Measurements from ENCODE around the gene C22orf15.

The C22orf15 gene

GRCh38 chr22:23775779-23776375, 13.1 kb downstream of the C22orf15 start:
- H3K9me3 ChIP-seq (ENCODE audit: control insufficient read depth, low read length): no peaks in the 10 kb centered on the region
- no peak overlapping the region for H3K4me3 ChIP-seq (ENCODE audit: low read length)
- H3K4me1 ChIP-seq (ENCODE audit: control insufficient read depth, insufficient read depth, low read length): peaks cover 16% of the 10 kb centered on the region
- H3K27me3 ChIP-seq (replicated peaks; ENCODE audit: control insufficient read depth, insufficient read depth, low read length): no peaks in the 10 kb centered on the region
- DNase-seq (ENCODE audit: low read depth): no peak
- H3K9ac ChIP-seq (ENCODE audit: low read length): no peak overlapping the region
- no peaks in the 10 kb centered on the region for H3K36me3 ChIP-seq (ENCODE audit: control insufficient read depth, insufficient read depth, low read length, severe bottlenecking)

- no peak for DNase-seq (ENCODE audit: low read depth)
- H3K9me3 ChIP-seq (ENCODE audit: control insufficient read depth, low read length): no peaks in the 10 kb centered on the region
- no peak overlapping the region for H3K4me3 ChIP-seq (ENCODE audit: low read length)
- H3K27me3 ChIP-seq (replicated peaks; ENCODE audit: control insufficient read depth, insufficient read depth, low read length): peaks cover 2% of the 10 kb centered on the region
- no peak overlapping the region for H3K9ac ChIP-seq (ENCODE audit: low read length)
- no peaks in the 10 kb centered on the region for H3K36me3 ChIP-seq (ENCODE audit: control insufficient read depth, insufficient read depth, low read length, severe bottlenecking)
- peaks cover 28% of the 10 kb centered on the region for H3K4me1 ChIP-seq (ENCODE audit: control insufficient read depth, insufficient read depth, low read length)
Measured at GRCh38 chr22:23777776-23778576, 15.2 kb downstream of the C22orf15 start.

GRCh38 chr22:23778577-23778900, 15.7 kb downstream of the C22orf15 start:
- peaks cover 28% of the 10 kb centered on the region for H3K4me1 ChIP-seq (ENCODE audit: control insufficient read depth, insufficient read depth, low read length)
- H3K9ac ChIP-seq (ENCODE audit: low read length): no peak overlapping the region
- no peak overlapping the region for H3K4me3 ChIP-seq (ENCODE audit: low read length)
- DNase-seq (ENCODE audit: low read depth): no peak
- no peaks in the 10 kb centered on the region for H3K9me3 ChIP-seq (ENCODE audit: control insufficient read depth, low read length)
- peaks cover 2% of the 10 kb centered on the region for H3K27me3 ChIP-seq (replicated peaks; ENCODE audit: control insufficient read depth, insufficient read depth, low read length)
- H3K36me3 ChIP-seq (ENCODE audit: control insufficient read depth, insufficient read depth, low read length, severe bottlenecking): no peaks in the 10 kb centered on the region

- DNase-seq (ENCODE audit: low read depth): no peak
- peaks cover 26% of the 10 kb centered on the region for H3K4me1 ChIP-seq (ENCODE audit: control insufficient read depth, insufficient read depth, low read length)
- H3K9me3 ChIP-seq (ENCODE audit: control insufficient read depth, low read length): no peaks in the 10 kb centered on the region
- peaks cover 2% of the 10 kb centered on the region for H3K27me3 ChIP-seq (replicated peaks; ENCODE audit: control insufficient read depth, insufficient read depth, low read length)
- no peak overlapping the region for H3K9ac ChIP-seq (ENCODE audit: low read length)
- H3K36me3 ChIP-seq (ENCODE audit: control insufficient read depth, insufficient read depth, low read length, severe bottlenecking): no peaks in the 10 kb centered on the region
- no peak overlapping the region for H3K4me3 ChIP-seq (ENCODE audit: low read length)
Measured at GRCh38 chr22:23779083-23779482, 16.3 kb downstream of the C22orf15 start.

- Histone ChIP-seq H3K4me1 (ENCODE audit: control insufficient read depth, insufficient read depth, low read length) (peaks cover 21% of the 10 kb centered on the region), H3K36me3 (ENCODE audit: control insufficient read depth, insufficient read depth, low read length, severe bottlenecking) (no peaks in the 10 kb centered on the region), H3K4me3 (ENCODE audit: low read length) (no peak overlapping the region), H3K9ac (ENCODE audit: low read length) (no peak overlapping the region), H3K9me3 (ENCODE audit: control insufficient read depth, low read length) (no peaks in the 10 kb centered on the region), H3K27me3 (replicated peaks; ENCODE audit: control insufficient read depth, insufficient read depth, low read length) (peaks cover 2% of the 10 kb centered on the region)
- no peak for DNase-seq (ENCODE audit: low read depth)
Measured at GRCh38 chr22:23779731-23780130, 16.9 kb downstream of the C22orf15 start.

- H3K9me3 ChIP-seq (ENCODE audit: control insufficient read depth, low read length): no peaks in the 10 kb centered on the region
- H3K4me1 ChIP-seq (ENCODE audit: control insufficient read depth, insufficient read depth, low read length): peaks cover 17% of the 10 kb centered on the region
- H3K36me3 ChIP-seq (ENCODE audit: control insufficient read depth, insufficient read depth, low read length, severe bottlenecking): no peaks in the 10 kb centered on the region
- H3K27me3 ChIP-seq (replicated peaks; ENCODE audit: control insufficient read depth, insufficient read depth, low read length): peaks cover 2% of the 10 kb centered on the region
- DNase-seq (ENCODE audit: low read depth): no peak
- H3K4me3 ChIP-seq (ENCODE audit: low read length): no peak overlapping the region
- no peak overlapping the region for H3K9ac ChIP-seq (ENCODE audit: low read length)
Measured at GRCh38 chr22:23780146-23780748, 17.5 kb downstream of the C22orf15 start.

GRCh38 chr22:23781065-23781464, 18.3 kb downstream of the C22orf15 start:
- H3K36me3 ChIP-seq (ENCODE audit: control insufficient read depth, insufficient read depth, low read length, severe bottlenecking): no peaks in the 10 kb centered on the region
- no peaks in the 10 kb centered on the region for H3K9me3 ChIP-seq (ENCODE audit: control insufficient read depth, low read length)
- H3K4me3 ChIP-seq (ENCODE audit: low read length): no peak overlapping the region
- peaks cover 16% of the 10 kb centered on the region for H3K4me1 ChIP-seq (ENCODE audit: control insufficient read depth, insufficient read depth, low read length)
- no peak for DNase-seq (ENCODE audit: low read depth)
- H3K9ac ChIP-seq (ENCODE audit: low read length): peak overlapping the region; percentile 4
- H3K27me3 ChIP-seq (replicated peaks; ENCODE audit: control insufficient read depth, insufficient read depth, low read length): peaks cover 2% of the 10 kb centered on the region

GRCh38 chr22:23781511-23782183, 18.9 kb downstream of the C22orf15 start:
- H3K9ac ChIP-seq (ENCODE audit: low read length): peak overlapping the region; percentile 4
- DNase-seq (ENCODE audit: low read depth): peak; percentile 85

GRCh38 chr22:23782252-23782651, 19.5 kb downstream of the C22orf15 start:
- H3K27me3 ChIP-seq (replicated peaks; ENCODE audit: control insufficient read depth, insufficient read depth, low read length): peaks cover 2% of the 10 kb centered on the region
- no peak overlapping the region for H3K4me3 ChIP-seq (ENCODE audit: low read length)
- peaks cover 22% of the 10 kb centered on the region for H3K4me1 ChIP-seq (ENCODE audit: control insufficient read depth, insufficient read depth, low read length)
- no peaks in the 10 kb centered on the region for H3K9me3 ChIP-seq (ENCODE audit: control insufficient read depth, low read length)
- H3K9ac ChIP-seq (ENCODE audit: low read length): no peak overlapping the region
- no peaks in the 10 kb centered on the region for H3K36me3 ChIP-seq (ENCODE audit: control insufficient read depth, insufficient read depth, low read length, severe bottlenecking)
- DNase-seq (ENCODE audit: low read depth): no peak

More at GRCh38 chr22:23781511-23782183, 18.9 kb downstream of the C22orf15 start:
- Histone ChIP-seq H3K4me1 (ENCODE audit: control insufficient read depth, insufficient read depth, low read length) (peaks cover 22% of the 10 kb centered on the region), H3K36me3 (ENCODE audit: control insufficient read depth, insufficient read depth, low read length, severe bottlenecking) (no peaks in the 10 kb centered on the region), H3K9me3 (ENCODE audit: control insufficient read depth, low read length) (no peaks in the 10 kb centered on the region), H3K27me3 (replicated peaks; ENCODE audit: control insufficient read depth, insufficient read depth, low read length) (peaks cover 2% of the 10 kb centered on the region), H3K4me3 (ENCODE audit: low read length) (no peak overlapping the region)

- H3K9me3 ChIP-seq (ENCODE audit: control insufficient read depth, low read length): no peaks in the 10 kb centered on the region
- H3K36me3 ChIP-seq (ENCODE audit: control insufficient read depth, insufficient read depth, low read length, severe bottlenecking): no peaks in the 10 kb centered on the region
- H3K9ac ChIP-seq (ENCODE audit: low read length): no peak overlapping the region
- peaks cover 22% of the 10 kb centered on the region for H3K4me1 ChIP-seq (ENCODE audit: control insufficient read depth, insufficient read depth, low read length)
- no peak overlapping the region for H3K4me3 ChIP-seq (ENCODE audit: low read length)
- H3K27me3 ChIP-seq (replicated peaks; ENCODE audit: control insufficient read depth, insufficient read depth, low read length): peaks cover 2% of the 10 kb centered on the region
- DNase-seq (ENCODE audit: low read depth): no peak
Measured at GRCh38 chr22:23782703-23783102, 19.9 kb downstream of the C22orf15 start.

All from adipocyte (in vitro differentiated cells).